Measurements from ENCODE around the gene EZH2.

Gene EZH2

GRCh38 chr7:148884049-148884298, at the start of gene EZH2:
Gene EZH2 (minus strand): TSS chr7:148884291. CDS start chr7:148847298, 36,993 bp downstream.
- H3K9me3 ChIP-seq: no peaks in the 10 kb centered on the region
- H3K27me3 ChIP-seq: no peaks in the 10 kb centered on the region
- H3K27ac ChIP-seq: peak within 1 kb of the TSS; percentile 69
- no peak for TF ChIP-seq CTCF (IDR thresholded peaks at IDR 0.05)
- H3K4me1 ChIP-seq (ENCODE audit: control insufficient read depth in 1 of 2, insufficient read depth in 1 of 2, low read depth in 1 of 2, low read length in 1 of 2): peaks cover 11 to 18% of the 10 kb centered on the region in 2 experiments
- H3K36me3 ChIP-seq: no peaks in the 10 kb centered on the region
- H3K4me3 ChIP-seq (ENCODE audit: low read depth in 1 of 2, low read length in 1 of 2): peak within 1 kb of the TSS; percentile 59 to 80

GRCh38 chr7:148931470-148931869, 47.4 kb upstream of the EZH2 start:
- H3K27ac ChIP-seq: no peak overlapping the region
- no peaks in the 10 kb centered on the region for H3K27me3 ChIP-seq
- no peak for TF ChIP-seq CTCF (IDR thresholded peaks at IDR 0.05)
- no peaks in the 10 kb centered on the region for H3K36me3 ChIP-seq
- H3K4me3 ChIP-seq (ENCODE audit: low read depth in 1 of 2, low read length in 1 of 2): no peak overlapping the region
- H3K4me1 ChIP-seq (ENCODE audit: control insufficient read depth in 1 of 2, insufficient read depth in 1 of 2, low read depth in 1 of 2, low read length in 1 of 2): no peaks in the 10 kb centered on the region
- H3K9me3 ChIP-seq: no peaks in the 10 kb centered on the region

- Histone ChIP-seq H3K27me3 (no peaks in the 10 kb centered on the region), H3K27ac (no peak overlapping the region), H3K4me1 (ENCODE audit: control insufficient read depth in 1 of 2, insufficient read depth in 1 of 2, low read depth in 1 of 2, low read length in 1 of 2) (no peaks in the 10 kb centered on the region), H3K4me3 (ENCODE audit: low read depth in 1 of 2, low read length in 1 of 2) (no peak overlapping the region), H3K9me3 (no peaks in the 10 kb centered on the region), H3K36me3 (no peaks in the 10 kb centered on the region)
- no peak for TF ChIP-seq CTCF (IDR thresholded peaks at IDR 0.05)
Observed at GRCh38 chr7:148930335-148930734, 46.2 kb upstream of the EZH2 start.

GRCh38 chr7:148929176-148929575, 45.1 kb upstream of the EZH2 start:
- no peaks in the 10 kb centered on the region for H3K27me3 ChIP-seq
- H3K9me3 ChIP-seq: no peaks in the 10 kb centered on the region
- H3K27ac ChIP-seq: no peak overlapping the region
- no peak overlapping the region for H3K4me3 ChIP-seq (ENCODE audit: low read depth in 1 of 2, low read length in 1 of 2)
- no peak for TF ChIP-seq CTCF (IDR thresholded peaks at IDR 0.05)
- H3K36me3 ChIP-seq: no peaks in the 10 kb centered on the region
- H3K4me1 ChIP-seq (ENCODE audit: control insufficient read depth in 1 of 2, insufficient read depth in 1 of 2, low read depth in 1 of 2, low read length in 1 of 2): no peaks in the 10 kb centered on the region

GRCh38 chr7:148927123-148928045, 43.3 kb upstream of the EZH2 start:
- TF ChIP-seq CTCF (IDR thresholded peaks at IDR 0.05): no peak

More at GRCh38 chr7:148927123-148928045, 43.3 kb upstream of the EZH2 start:
- Histone ChIP-seq H3K9me3 (no peaks in the 10 kb centered on the region), H3K27ac (no peak overlapping the region), H3K27me3 (no peaks in the 10 kb centered on the region), H3K36me3 (no peaks in the 10 kb centered on the region), H3K4me1 (ENCODE audit: control insufficient read depth in 1 of 2, insufficient read depth in 1 of 2, low read depth in 1 of 2, low read length in 1 of 2) (no peaks in the 10 kb centered on the region), H3K4me3 (ENCODE audit: low read depth in 1 of 2, low read length in 1 of 2) (no peak overlapping the region)

All from neutrophil (primary cell).